HG02763 (cell line): ENCODE measurements around the gene CACNA2D4.

Experiments used
- ATAC-seq: cut with Tn5 transposase; IDR thresholded peaks from one replicate; pipeline ENCODE4 v1.9.1; 2021; ENCODE audit warnings: mild to moderate bottlenecking, moderate library complexity; ENCODE audit not compliant: unreplicated experiment

The CACNA2D4 gene

GRCh38 chr12:1806301-1807086, 112.0 kb downstream of the CACNA2D4 start:
- ATAC-seq, result no peak

DNA sequence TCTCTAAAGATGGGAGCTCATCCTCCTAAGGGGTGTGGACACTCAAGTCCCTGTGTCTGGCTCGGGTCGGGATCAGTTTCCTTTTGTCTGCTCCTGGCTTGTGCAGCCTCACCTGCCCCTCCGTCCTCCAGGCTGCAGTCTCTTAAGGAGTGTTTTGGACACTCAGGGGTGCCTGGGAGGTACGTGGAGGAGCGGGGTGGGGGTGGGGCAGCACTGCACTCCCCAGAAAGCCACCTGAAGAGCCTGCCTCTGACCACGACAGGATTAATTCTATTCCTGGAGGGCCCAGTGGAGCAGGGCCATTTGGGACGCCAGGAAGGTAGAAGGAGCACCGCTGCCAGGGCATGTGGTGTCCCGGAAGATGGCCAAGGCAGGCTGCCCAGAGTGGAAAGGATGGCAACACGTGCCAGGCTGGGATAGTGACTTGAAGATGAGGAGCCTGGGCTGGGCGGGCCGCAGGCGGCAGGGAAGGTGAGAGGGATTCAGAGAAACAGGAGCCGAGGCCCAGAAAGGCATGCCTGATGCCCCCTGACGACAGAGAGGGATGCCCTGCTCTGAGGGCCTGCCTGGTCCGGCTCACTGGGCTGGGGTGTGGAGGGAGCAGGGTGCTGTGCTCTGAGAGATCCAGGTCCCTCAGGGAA, 112.9 kb downstream of the CACNA2D4 start:
- no peak for ATAC-seq

GRCh38 chr12:1804545-1805332, 113.7 kb downstream of the CACNA2D4 start:
- ATAC-seq, result peak; percentile 89

DNA sequence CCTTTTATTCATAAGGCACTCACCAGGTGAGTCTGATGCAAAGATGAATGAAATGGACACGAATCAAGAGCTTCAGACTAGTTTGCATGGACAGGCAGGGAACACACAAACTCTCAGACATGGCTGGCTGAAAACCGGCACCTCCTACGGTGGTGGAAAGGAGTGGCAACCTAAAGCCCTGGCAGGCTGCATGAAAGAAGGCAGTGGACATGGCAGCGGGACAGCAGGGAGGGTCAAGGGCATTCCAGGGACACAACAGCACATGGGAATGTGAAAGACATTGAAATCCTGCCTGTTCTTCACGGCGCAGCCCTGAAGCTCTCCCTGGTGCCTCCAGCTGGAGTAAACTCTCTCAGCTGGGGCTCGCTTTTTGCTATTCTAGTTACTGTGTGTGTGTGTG, 114.7 kb downstream of the CACNA2D4 start:
- no peak for ATAC-seq

DNA sequence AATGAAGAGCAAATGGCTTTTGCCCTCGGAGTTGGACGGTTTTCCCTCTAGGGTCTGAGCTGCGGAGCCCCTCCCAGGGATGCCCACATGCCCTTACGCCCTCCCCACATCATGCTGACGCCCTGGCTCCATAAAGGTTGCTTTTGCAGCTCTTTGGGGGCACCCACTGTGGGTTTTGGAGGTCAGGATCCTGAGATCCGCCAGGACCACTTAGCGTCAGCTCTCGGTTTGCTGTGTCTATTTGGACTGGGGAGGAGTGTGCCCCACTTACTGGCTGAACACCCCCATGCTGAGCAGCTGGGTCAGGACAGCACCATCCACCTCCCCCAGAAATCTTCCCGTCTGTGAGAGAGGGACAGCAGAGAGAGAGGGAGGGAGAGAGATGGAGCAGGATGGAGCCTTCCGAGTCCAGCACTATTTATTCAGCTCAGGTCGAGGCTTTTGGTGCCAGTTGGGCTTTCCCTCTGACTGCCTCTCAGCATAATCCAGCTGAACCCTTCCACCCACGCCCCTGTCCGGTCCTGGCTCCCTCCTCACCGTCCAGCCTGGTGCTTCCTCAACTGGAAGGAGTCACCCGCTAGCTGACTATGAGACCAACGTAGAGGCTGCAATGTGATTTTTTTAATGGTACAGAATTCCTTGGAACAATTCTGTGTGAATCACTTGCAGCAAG, 117.0 kb downstream of the CACNA2D4 start:
- no peak for ATAC-seq

DNA sequence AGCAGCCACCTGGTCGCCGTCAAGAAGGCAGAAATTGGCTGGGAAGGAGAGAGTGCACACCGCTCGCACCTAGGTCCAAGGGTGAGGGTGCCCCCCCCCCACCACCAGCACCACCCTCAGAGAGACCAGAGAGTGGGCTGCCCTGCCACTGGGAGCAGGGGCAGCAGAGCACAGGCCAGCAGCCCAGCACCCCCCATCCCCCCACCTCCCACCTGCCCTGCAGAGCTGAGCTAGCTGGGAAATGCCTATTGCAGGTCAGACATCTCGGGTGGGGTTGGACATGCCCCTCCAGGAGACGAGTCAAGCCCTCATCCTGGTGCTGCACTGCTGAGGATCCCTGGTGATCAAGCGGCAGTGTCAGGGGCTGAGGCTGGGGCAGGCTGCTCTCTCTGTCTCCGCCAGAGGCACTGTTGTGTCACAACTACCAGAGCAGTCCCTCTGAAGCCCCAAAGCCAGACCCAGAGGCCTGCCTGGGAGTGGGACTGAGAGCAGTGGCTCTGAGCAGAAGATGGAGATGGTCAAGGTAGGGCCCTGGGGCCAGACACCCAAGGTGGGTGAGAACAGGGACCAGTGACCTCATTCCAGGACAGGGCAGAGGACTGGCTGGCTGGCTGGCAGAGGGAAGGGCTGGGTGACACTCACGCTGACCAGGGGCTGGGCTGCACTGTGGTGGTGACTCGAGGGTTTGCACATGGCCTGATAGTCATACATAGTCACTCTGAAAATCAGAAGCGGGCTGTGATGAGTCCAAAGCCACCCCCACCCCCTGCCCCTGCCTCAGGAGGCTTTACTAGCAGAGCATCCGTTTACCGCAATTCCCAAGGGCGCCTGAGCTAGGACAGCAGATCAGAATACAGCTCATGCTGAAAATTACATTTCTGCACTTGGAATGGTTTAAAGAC, 117.8 kb downstream of the CACNA2D4 start:
- no peak for ATAC-seq

- ATAC-seq, result no peak
Observed at GRCh38 chr12:1799882-1800400, 118.5 kb downstream of the CACNA2D4 start.

- ATAC-seq, result no peak
Observed at GRCh38 chr12:1799051-1799881, 119.2 kb downstream of the CACNA2D4 start.

DNA sequence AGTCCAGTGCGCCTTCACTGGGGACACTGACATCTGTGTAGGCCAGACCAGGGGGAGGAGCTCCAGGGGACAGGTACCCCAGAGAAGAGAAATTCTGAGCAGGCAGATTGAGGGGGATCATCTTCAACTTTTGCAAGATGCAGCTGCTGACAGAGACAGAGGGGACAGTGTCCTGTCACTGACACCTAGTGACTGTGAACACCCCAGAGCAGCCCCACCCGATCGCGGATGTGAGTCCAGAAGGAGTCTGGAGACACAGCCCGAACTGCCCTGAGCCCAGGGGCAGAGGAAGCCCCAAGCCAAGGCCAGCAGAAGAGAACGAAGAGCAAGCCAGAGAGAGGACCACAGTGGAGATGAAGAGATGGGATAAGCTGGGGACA, 119.8 kb downstream of the CACNA2D4 start:
- ATAC-seq, result no peak

DNA sequence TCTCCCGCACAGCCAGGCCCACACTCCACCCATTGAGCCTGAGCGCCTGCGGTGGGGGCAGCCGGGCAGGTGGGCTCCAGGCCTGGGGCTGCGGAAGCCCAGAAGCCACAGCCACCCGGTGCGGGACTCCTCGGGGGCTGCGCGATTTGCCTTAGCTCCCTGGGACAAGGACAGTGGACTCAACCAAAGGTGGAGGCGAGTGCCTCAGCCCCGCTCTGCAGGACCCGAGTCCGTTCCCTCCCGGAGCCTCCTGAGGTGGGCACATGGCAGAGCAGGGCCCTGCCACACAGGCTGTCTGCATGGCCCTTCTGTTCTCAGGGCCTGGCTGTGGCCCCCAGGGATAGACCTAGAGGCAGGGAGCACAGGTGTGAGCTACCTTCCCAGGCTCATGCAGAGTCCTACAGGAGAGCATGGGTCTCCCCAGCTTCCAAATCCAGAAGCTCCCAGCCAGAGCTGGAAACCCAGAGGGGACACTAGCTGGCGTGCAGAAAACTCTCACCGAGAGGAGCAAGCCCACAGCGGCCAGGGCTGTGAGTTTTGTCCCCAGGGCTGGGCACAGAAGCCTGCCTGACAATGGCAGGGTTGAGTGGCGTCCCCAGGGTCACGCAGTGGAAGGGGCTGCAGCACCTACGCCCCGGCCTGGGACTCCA, 120.3 kb downstream of the CACNA2D4 start:
- ATAC-seq, result no peak

DNA sequence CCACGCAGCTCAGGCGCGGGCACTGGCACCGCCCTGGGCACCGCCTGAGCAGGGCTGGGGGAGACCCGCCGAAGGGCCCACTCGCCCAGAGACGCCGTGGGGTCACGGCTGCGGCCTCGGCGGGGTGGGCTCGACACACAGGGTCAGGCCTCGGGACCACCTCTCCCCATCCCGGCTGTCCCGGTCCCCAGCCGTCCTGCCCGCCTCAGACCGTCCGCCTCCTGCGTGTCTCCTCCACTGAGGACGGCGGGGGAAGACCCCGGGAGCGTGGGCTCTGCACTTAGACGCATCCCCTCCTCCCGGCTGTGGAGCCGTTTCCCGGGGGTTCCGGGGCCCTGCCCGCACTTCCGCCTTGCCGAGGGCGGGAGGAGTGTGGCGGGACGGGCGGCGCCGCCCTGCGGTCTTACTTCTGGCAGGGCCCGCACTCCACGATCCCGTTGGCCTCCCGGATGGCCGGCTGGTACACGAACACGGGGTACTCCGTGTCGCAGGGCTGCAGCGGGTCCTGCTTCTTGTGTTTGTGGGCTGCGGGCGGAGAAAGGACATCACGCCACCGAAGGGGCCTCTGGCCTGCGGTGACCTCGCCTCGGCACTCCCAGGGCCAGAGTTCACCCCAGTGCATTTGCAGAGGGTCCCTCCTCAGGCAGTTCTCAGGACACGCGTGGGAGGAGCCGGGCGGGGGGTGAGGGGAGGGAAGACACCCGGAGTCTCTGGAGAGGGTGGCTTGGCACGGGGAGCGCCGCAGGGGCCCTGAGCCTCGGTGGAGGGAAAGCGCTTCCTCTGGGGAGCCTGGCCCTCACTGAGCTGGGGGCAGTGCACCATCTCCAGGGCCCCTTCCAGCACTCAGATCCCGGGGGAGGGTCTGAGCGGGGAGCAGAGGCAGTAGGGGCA, 121.2 kb downstream of the CACNA2D4 start:
- no peak for ATAC-seq

DNA sequence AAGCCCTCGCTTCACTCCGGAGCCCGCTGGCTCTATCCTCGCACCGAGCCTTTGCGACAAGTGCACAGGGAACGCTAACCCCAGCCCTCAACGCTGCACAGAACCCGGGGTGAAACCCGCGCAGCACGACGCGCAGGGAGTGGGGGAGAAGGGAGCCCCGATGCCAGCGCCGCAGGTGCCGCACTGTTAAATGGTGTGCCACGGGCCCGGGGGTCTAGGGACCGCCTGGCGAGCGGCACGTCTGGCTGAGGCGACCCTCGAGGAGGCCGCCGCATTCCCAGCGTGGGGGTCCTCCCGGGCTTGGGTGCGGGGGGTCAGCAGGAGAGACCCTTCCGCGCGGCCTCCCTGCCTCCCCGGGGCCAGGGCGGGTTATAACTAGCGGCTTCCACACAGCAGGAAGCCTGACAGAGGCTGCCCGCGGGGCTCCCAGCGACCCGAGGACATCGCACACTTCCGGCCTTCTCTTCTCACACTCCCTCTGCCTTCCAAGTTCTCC, 121.9 kb downstream of the CACNA2D4 start:
- peak; percentile 11 for ATAC-seq

- ATAC-seq, result peak; percentile 92
Observed at GRCh38 chr12:1795785-1796514, 122.5 kb downstream of the CACNA2D4 start.

GRCh38 chr12:1795221-1795784, 123.1 kb downstream of the CACNA2D4 start:
- ATAC-seq, result no peak

DNA sequence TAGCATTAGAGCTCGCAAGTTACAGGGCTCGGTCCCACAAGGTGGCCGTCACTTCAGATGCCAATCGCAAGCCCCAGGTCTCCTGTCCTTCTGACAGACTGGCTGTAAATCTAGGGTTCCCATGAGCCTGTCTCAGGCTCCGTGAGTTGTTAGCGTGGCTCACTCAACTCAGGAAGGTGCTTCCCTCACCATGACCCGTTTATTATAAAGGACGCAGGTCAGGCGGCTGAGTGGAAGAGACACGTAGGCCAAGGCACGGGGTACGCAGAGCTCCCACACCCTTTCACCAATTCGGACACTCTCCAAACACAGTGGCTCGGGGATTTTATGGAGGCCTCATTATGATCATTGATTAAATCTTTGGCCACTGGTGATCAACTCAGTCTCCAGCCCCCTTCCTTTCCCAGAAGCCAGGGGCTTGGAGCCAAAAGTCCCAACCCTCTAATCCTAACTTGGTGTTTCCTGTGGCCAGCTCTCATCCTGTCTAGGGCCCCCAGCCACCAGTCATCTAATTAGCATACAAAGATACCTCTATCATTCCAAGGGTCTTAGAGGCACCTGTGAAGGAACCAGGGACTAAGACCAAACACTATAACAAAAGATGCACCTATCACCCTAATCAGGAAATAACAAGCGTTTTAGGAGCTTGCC, 123.9 kb downstream of the CACNA2D4 start:
- no peak for ATAC-seq
